Peyer's patch (tissue), 4 donors: ENCODE measurements around the gene THAP9. TPM values are rescaled to one million over a fixed set of nuclear protein-coding genes. Genes with fewer than 3 reads are reported as not detected.

Experiments
- small RNA-seq, 2 donors: library from RNA; depleted of rRNA; stranded (forward); fragments of <200 nt; gene quantifications; one replicate each; pipeline ENCODE3, GENCODE V24; 2016
- total RNA-seq, 4 donors: library from RNA; depleted of rRNA; stranded (reverse); fragments of >200 nt; gene quantifications; one replicate each; pipeline ENCODE4 v1.1.0, GENCODE V29; 2016

The THAP9 gene
- total RNA-seq, 4 donors from 2014 or later = 1.7 to 6.7 (median 2.9) TPM

Small RNA genes within 50 kb of the gene (small RNA-seq; reads per million reads assigned to genes)
- gene RF00019 = 0 reads per million in 2 donors

Other genes with a start within 250 kb of the THAP9 start
- 1 to 10 TPM in 3 of 4 donors, under 1 TPM in 1; 0.70 to 5.0 (median 3.0) TPM for gene SCD5, start 101.9 kb upstream of the THAP9 start, total RNA-seq
- gene SEC31A, start 9.6 kb upstream of the THAP9 start, total RNA-seq = 100 to 1,000 TPM; 195 to 283 (median 268) TPM
- 10 to 100 TPM in 1 of 4 donors, 1 to 10 TPM in 3; 8.7 to 13.0 (median 9.4) TPM for gene LIN54, start 110.1 kb downstream of the THAP9 start, total RNA-seq
- gene COPS4, start 134.4 kb downstream of the THAP9 start, total RNA-seq = 100 to 1,000 TPM in 1 of 4 donors, 10 to 100 TPM in 3; 34.3 to 116 (median 43.5) TPM
- gene PLAC8, start 214.0 kb downstream of the THAP9 start, total RNA-seq = 100 to 1,000 TPM in 2 of 4 donors, 10 to 100 TPM in 2; 36.3 to 148 (median 107) TPM